ENCODE measurements around the gene DSPP.

Gene DSPP

GRCh38 chr4:87575983-87576382 is 32.3 kb upstream of the DSPP start:
- Histone ChIP-seq H3K27me3 (replicated peaks; ENCODE audit: control insufficient read depth, insufficient read depth, low read length, poor library complexity, severe bottlenecking) (no peaks in the 10 kb centered on the region), H3K4me3 (ENCODE audit: insufficient read depth, low read depth, low read length, poor library complexity, severe bottlenecking) (no peak overlapping the region), H3K27ac (ENCODE audit: insufficient read depth, low read length, poor library complexity, severe bottlenecking) (no peak overlapping the region), H3K9me3 (ENCODE audit: control insufficient read depth, low read length) (no peaks in the 10 kb centered on the region), H3K4me1 (ENCODE audit: control insufficient read depth, insufficient read depth, low read length, poor library complexity, severe bottlenecking) (no peaks in the 10 kb centered on the region), H3K36me3 (ENCODE audit: control insufficient read depth, insufficient read depth, low read length) (no peaks in the 10 kb centered on the region)
- DNase-seq = no peak

GRCh38 chr4:87579478-87579877 is 28.9 kb upstream of the DSPP start:
- Histone ChIP-seq H3K9me3 (ENCODE audit: control insufficient read depth, low read length) (no peaks in the 10 kb centered on the region), H3K36me3 (ENCODE audit: control insufficient read depth, insufficient read depth, low read length) (no peaks in the 10 kb centered on the region)
- DNase-seq = no peak

GRCh38 chr4:87580057-87580456 is 28.3 kb upstream of the DSPP start:
- Histone ChIP-seq H3K27me3 (replicated peaks; ENCODE audit: control insufficient read depth, insufficient read depth, low read length, poor library complexity, severe bottlenecking) (no peaks in the 10 kb centered on the region), H3K9me3 (ENCODE audit: control insufficient read depth, low read length) (no peaks in the 10 kb centered on the region), H3K4me1 (ENCODE audit: control insufficient read depth, insufficient read depth, low read length, poor library complexity, severe bottlenecking) (no peaks in the 10 kb centered on the region), H3K4me3 (ENCODE audit: insufficient read depth, low read depth, low read length, poor library complexity, severe bottlenecking) (no peak overlapping the region), H3K36me3 (ENCODE audit: control insufficient read depth, insufficient read depth, low read length) (no peaks in the 10 kb centered on the region), H3K27ac (ENCODE audit: insufficient read depth, low read length, poor library complexity, severe bottlenecking) (no peak overlapping the region)
- no peak for DNase-seq

More at GRCh38 chr4:87579478-87579877, 28.9 kb upstream of the DSPP start:
- Histone ChIP-seq H3K27me3 (replicated peaks; ENCODE audit: control insufficient read depth, insufficient read depth, low read length, poor library complexity, severe bottlenecking) (no peaks in the 10 kb centered on the region), H3K27ac (ENCODE audit: insufficient read depth, low read length, poor library complexity, severe bottlenecking) (no peak overlapping the region), H3K4me1 (ENCODE audit: control insufficient read depth, insufficient read depth, low read length, poor library complexity, severe bottlenecking) (no peaks in the 10 kb centered on the region), H3K4me3 (ENCODE audit: insufficient read depth, low read depth, low read length, poor library complexity, severe bottlenecking) (no peak overlapping the region)

DNA sequence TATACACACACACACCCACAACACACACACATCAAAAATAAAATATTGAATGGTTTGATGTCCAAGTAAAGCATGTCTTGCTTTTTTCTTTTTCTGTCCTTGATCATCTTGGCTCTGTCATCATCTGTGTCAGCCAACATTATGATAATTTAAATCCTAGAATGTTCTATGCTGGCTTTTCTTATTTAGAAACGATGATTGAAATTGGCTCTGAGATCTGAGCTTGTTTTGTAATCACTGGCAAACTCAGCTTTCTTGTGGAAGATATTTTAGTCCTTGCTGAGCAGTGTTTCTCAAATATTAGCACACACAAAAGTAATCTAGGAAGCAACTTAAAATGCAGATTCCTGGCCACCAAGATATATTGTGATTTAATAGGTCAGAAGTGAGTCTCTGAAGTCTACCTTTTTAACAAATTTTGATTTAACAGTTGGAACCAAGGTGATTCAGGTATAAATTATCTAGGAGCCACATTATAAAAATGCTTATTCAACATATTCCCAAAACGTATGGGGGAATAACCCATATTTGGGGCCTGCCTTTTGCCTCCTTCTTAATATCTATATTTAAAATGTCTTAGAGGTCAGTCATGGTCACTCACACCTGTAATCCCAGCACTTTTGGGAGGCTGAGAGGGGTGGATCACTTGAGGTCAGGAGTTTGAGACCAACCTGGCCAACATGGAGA is 24.0 kb upstream of the DSPP start:
- no peaks in the 10 kb centered on the region for H3K36me3 ChIP-seq (ENCODE audit: control insufficient read depth, insufficient read depth, low read length)
- H3K27ac ChIP-seq (ENCODE audit: insufficient read depth, low read length, poor library complexity, severe bottlenecking) = no peak overlapping the region
- H3K4me1 ChIP-seq (ENCODE audit: control insufficient read depth, insufficient read depth, low read length, poor library complexity, severe bottlenecking) = no peaks in the 10 kb centered on the region
- H3K9me3 ChIP-seq (ENCODE audit: control insufficient read depth, low read length) = no peaks in the 10 kb centered on the region
- no peaks in the 10 kb centered on the region for H3K27me3 ChIP-seq (replicated peaks; ENCODE audit: control insufficient read depth, insufficient read depth, low read length, poor library complexity, severe bottlenecking)
- DNase-seq = no peak
- H3K4me3 ChIP-seq (ENCODE audit: insufficient read depth, low read depth, low read length, poor library complexity, severe bottlenecking) = no peak overlapping the region

GRCh38 chr4:87589531-87589930 is 18.8 kb upstream of the DSPP start:
- Histone ChIP-seq H3K36me3 (ENCODE audit: control insufficient read depth, insufficient read depth, low read length) (no peaks in the 10 kb centered on the region), H3K4me3 (ENCODE audit: insufficient read depth, low read depth, low read length, poor library complexity, severe bottlenecking) (no peak overlapping the region), H3K27ac (ENCODE audit: insufficient read depth, low read length, poor library complexity, severe bottlenecking) (no peak overlapping the region), H3K4me1 (ENCODE audit: control insufficient read depth, insufficient read depth, low read length, poor library complexity, severe bottlenecking) (no peaks in the 10 kb centered on the region), H3K9me3 (ENCODE audit: control insufficient read depth, low read length) (no peaks in the 10 kb centered on the region), H3K27me3 (replicated peaks; ENCODE audit: control insufficient read depth, insufficient read depth, low read length, poor library complexity, severe bottlenecking) (no peaks in the 10 kb centered on the region)
- DNase-seq = no peak

DNA sequence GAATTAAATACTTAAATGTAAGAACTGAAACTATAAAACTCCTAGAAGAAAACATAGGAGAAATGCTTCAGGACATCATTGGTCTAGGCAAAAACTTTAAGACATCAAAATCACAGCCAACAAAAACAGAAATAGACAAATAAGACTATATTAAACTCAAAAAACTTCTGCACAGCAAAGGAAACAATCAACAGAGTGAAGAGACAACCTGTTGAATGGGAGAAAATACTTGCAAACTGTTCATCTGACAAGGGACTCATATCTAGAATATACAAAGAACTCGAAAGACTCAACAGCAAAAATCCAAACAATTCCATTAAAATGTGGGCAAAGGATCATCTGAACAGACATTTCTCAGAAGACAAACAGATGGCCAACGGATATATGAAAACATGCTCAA is 16.2 kb upstream of the DSPP start:
- H3K27ac ChIP-seq (ENCODE audit: insufficient read depth, low read length, poor library complexity, severe bottlenecking) = no peak overlapping the region
- no peaks in the 10 kb centered on the region for H3K36me3 ChIP-seq (ENCODE audit: control insufficient read depth, insufficient read depth, low read length)
- DNase-seq = no peak
- no peak overlapping the region for H3K4me3 ChIP-seq (ENCODE audit: insufficient read depth, low read depth, low read length, poor library complexity, severe bottlenecking)
- no peaks in the 10 kb centered on the region for H3K4me1 ChIP-seq (ENCODE audit: control insufficient read depth, insufficient read depth, low read length, poor library complexity, severe bottlenecking)
- no peaks in the 10 kb centered on the region for H3K9me3 ChIP-seq (ENCODE audit: control insufficient read depth, low read length)
- no peaks in the 10 kb centered on the region for H3K27me3 ChIP-seq (replicated peaks; ENCODE audit: control insufficient read depth, insufficient read depth, low read length, poor library complexity, severe bottlenecking)

- H3K9me3 ChIP-seq (ENCODE audit: control insufficient read depth, low read length) = no peaks in the 10 kb centered on the region
- no peak overlapping the region for H3K4me3 ChIP-seq (ENCODE audit: insufficient read depth, low read depth, low read length, poor library complexity, severe bottlenecking)
- no peaks in the 10 kb centered on the region for H3K27me3 ChIP-seq (replicated peaks; ENCODE audit: control insufficient read depth, insufficient read depth, low read length, poor library complexity, severe bottlenecking)
- no peak overlapping the region for H3K27ac ChIP-seq (ENCODE audit: insufficient read depth, low read length, poor library complexity, severe bottlenecking)
- no peaks in the 10 kb centered on the region for H3K36me3 ChIP-seq (ENCODE audit: control insufficient read depth, insufficient read depth, low read length)
- DNase-seq = no peak
- H3K4me1 ChIP-seq (ENCODE audit: control insufficient read depth, insufficient read depth, low read length, poor library complexity, severe bottlenecking) = no peaks in the 10 kb centered on the region
Observed at GRCh38 chr4:87601361-87601760, 7.0 kb upstream of the DSPP start.

DNA sequence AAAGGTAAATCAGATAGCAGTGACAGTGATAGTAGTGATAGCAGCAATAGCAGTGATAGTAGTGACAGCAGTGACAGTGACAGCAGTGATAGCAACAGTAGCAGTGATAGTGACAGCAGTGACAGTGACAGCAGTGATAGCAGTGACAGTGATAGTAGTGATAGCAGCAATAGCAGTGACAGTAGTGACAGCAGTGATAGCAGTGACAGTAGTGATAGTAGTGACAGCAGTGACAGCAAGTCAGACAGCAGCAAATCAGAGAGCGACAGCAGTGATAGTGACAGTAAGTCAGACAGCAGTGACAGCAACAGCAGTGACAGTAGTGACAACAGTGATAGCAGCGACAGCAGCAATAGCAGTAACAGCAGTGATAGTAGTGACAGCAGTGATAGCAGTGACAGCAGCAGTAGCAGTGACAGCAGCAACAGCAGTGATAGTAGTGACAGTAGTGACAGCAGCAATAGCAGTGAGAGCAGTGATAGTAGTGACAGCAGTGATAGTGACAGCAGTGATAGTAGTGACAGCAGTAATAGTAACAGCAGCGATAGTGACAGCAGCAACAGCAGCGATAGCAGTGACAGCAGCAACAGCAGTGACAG is 6.1 kb downstream of the DSPP start:
- H3K4me3 ChIP-seq (ENCODE audit: insufficient read depth, low read depth, low read length, poor library complexity, severe bottlenecking) = no peak overlapping the region
- no peaks in the 10 kb centered on the region for H3K9me3 ChIP-seq (ENCODE audit: control insufficient read depth, low read length)
- DNase-seq = no peak
- H3K36me3 ChIP-seq (ENCODE audit: control insufficient read depth, insufficient read depth, low read length) = no peaks in the 10 kb centered on the region
- no peaks in the 10 kb centered on the region for H3K27me3 ChIP-seq (replicated peaks; ENCODE audit: control insufficient read depth, insufficient read depth, low read length, poor library complexity, severe bottlenecking)
- no peaks in the 10 kb centered on the region for H3K4me1 ChIP-seq (ENCODE audit: control insufficient read depth, insufficient read depth, low read length, poor library complexity, severe bottlenecking)
- no peak overlapping the region for H3K27ac ChIP-seq (ENCODE audit: insufficient read depth, low read length, poor library complexity, severe bottlenecking)

DNA sequence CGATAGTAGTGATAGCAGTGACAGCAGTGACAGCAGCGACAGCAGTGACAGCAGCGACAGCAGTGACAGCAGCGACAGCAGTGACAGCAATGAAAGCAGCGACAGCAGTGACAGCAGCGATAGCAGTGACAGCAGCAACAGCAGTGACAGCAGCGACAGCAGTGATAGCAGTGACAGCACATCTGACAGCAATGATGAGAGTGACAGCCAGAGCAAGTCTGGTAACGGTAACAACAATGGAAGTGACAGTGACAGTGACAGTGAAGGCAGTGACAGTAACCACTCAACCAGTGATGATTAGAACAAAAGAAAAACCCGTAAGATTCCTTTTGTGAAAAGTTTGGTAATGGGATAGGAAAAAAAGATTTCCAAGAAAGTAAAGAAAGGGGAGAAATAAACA is 7.9 kb downstream of the DSPP start:
- no peaks in the 10 kb centered on the region for H3K9me3 ChIP-seq (ENCODE audit: control insufficient read depth, low read length)
- no peak overlapping the region for H3K27ac ChIP-seq (ENCODE audit: insufficient read depth, low read length, poor library complexity, severe bottlenecking)
- no peaks in the 10 kb centered on the region for H3K27me3 ChIP-seq (replicated peaks; ENCODE audit: control insufficient read depth, insufficient read depth, low read length, poor library complexity, severe bottlenecking)
- no peak for DNase-seq
- H3K36me3 ChIP-seq (ENCODE audit: control insufficient read depth, insufficient read depth, low read length) = no peaks in the 10 kb centered on the region
- H3K4me1 ChIP-seq (ENCODE audit: control insufficient read depth, insufficient read depth, low read length, poor library complexity, severe bottlenecking) = no peaks in the 10 kb centered on the region
- no peak overlapping the region for H3K4me3 ChIP-seq (ENCODE audit: insufficient read depth, low read depth, low read length, poor library complexity, severe bottlenecking)

GRCh38 chr4:87620086-87620485 is 11.8 kb downstream of the DSPP start:
- H3K4me1 ChIP-seq (ENCODE audit: control insufficient read depth, insufficient read depth, low read length, poor library complexity, severe bottlenecking) = no peaks in the 10 kb centered on the region
- no peak overlapping the region for H3K27ac ChIP-seq (ENCODE audit: insufficient read depth, low read length, poor library complexity, severe bottlenecking)
- no peak for DNase-seq
- H3K36me3 ChIP-seq (ENCODE audit: control insufficient read depth, insufficient read depth, low read length) = no peaks in the 10 kb centered on the region
- H3K9me3 ChIP-seq (ENCODE audit: control insufficient read depth, low read length) = no peaks in the 10 kb centered on the region
- no peaks in the 10 kb centered on the region for H3K27me3 ChIP-seq (replicated peaks; ENCODE audit: control insufficient read depth, insufficient read depth, low read length, poor library complexity, severe bottlenecking)
- H3K4me3 ChIP-seq (ENCODE audit: insufficient read depth, low read depth, low read length, poor library complexity, severe bottlenecking) = no peak overlapping the region
